ENCODE measurements around the gene MOSPD2.

MOSPD2 gene

GRCh38 chrX:14956813-14957582 lies 83.8 kb downstream of the MOSPD2 start:
- no peak for DNase-seq
- in situ Hi-C loops (cut with MboI; ENCODE audit: low pct_unique_long_range_greater_than_20kb, low sequenced_read_pairs) = no loop called here

- no peak for DNase-seq
- in situ Hi-C loops (cut with MboI; ENCODE audit: low pct_unique_long_range_greater_than_20kb, low sequenced_read_pairs) = no loop called here
Measured at GRCh38 chrX:14963447-14964236, 90.4 kb downstream of the MOSPD2 start.

- DNase-seq = no peak
- in situ Hi-C loops (cut with MboI; ENCODE audit: low pct_unique_long_range_greater_than_20kb, low sequenced_read_pairs) = no loop called here
Measured at GRCh38 chrX:14964500-14964899, 91.3 kb downstream of the MOSPD2 start.
